Ovary (tissue), 3 donors: ENCODE data around the gene KCNJ18.
"Not testable (repeated sequence)": the region's sequence is repeated elsewhere in the genome, so short reads cannot be mapped to it uniquely, and the experiment has no call there.

Experiments
- CTCF ChIP-seq, 3 donors: fragments of 450-650 bp in 2 of 3; fragments of 200-600 bp in 1 of 3; IDR thresholded peaks; one replicate each; pipeline versions ENCODE4 v1.5.1 to v1.8.0; 2016 to 2022; ENCODE audit warnings: antibody characterized with exemption in 3 of 3, mild to moderate bottlenecking in 1 of 3
- EP300 ChIP-seq: sonication (generic); formaldehyde crosslinking; IDR thresholded peaks from one replicate; pipeline ENCODE4 v1.6.1; 2017; ENCODE audit warnings: antibody characterized with exemption
- POLR2A ChIP-seq: fragments of 450-650 bp; IDR thresholded peaks from one replicate; pipeline ENCODE4 v1.6.1; 2017; ENCODE audit warnings: antibody characterized with exemption, mild to moderate bottlenecking, moderate library complexity
- donor health status: DM: no; HTN: no; CAD: no.

- not testable (repeated sequence) for TF ChIP-seq POLR2A; CTCF (IDR thresholded peaks at IDR 0.05); EP300
Measured at GRCh38 chr17:21661455-21661854, 30.9 kb upstream of the KCNJ18 start.
